ENCODE results near the gene MASP2.
A peak's percentile ranks its signal among the peaks of the same experiment; 100 is the strongest.
"Not testable (repeated sequence)": the region's sequence is repeated elsewhere in the genome, so short reads cannot be mapped to it uniquely, and the experiment has no call there.

MASP2 gene

GRCh38 chr1:11037019-11037739, 9.9 kb downstream of the MASP2 start:
- DNase-seq: not testable (repeated sequence)

DNA sequence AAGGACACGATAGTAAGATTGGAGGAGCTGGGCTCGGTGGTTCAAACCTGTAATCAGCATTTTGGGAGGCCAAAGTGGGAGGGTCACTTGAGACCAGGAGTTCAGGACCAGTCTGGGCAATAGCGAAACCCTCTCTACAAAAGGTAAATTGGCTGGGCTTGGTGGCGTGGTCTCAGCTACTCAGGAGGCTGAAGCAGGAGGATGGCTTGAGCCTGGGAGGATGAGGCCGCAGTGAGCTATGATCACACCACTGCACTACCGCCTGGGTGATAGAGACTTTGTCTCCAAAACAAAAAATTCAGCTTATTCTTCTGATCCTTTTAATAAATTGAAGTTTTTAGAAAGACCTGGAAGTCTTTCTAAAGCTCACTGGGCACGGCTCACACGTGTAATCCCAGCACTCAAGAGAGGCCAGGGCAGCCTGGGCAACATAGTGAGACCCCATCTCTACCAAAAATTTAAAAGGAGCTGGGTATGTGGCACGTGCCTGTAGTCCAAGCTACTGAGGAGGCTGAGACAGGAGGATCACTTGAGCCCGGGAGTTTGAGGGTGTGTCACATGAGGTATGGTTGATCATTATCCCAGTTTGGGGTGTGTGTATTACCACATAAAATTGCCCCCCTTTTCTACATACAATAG, 15.3 kb downstream of the MASP2 start:
- DNase-seq: no peak

DNA sequence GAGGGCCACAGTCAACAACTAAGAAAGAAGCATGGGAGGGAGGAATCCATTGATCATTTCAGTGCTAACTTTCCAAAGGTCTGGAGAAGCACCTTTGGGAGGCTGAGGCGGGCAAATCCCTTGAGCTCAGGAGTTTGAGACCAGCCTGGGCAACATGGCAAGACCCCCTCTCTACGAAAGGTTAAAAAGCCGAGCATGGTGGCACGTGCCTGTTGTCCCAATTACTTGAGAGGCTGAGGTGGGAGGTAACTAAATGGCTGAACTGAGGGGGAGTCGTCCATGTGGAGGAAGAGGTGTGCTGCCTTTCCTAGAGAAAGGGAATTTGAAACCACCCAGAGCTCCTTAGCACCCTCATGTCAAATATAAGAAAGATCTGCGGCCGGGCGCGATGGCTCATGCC, 16.2 kb downstream of the MASP2 start:
- no peak for DNase-seq

DNA sequence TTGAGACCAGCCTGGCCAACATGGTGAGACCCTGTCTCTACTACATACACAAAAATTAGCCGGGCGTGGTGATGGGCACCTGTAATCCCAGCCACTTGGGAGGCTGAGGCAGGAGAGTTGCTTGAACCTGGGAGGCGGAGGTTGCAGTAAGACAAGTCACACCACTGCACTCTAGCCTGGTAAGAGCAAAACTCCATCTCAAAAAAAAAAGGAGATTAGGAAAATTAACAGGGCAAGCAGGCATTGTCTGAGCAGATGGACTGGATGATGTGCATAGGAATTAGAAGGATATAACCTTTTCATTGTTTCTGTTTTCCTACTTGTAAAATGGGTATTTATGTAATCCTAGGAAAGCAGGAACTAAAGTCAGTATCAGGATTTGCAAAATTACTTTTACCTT, 19.0 kb downstream of the MASP2 start:
- no peak for DNase-seq

GRCh38 chr1:11027316-11027715, 19.7 kb downstream of the MASP2 start:
- DNase-seq: no peak

- no peak for DNase-seq
Measured at GRCh38 chr1:11026903-11027302, 20.1 kb downstream of the MASP2 start.

DNA sequence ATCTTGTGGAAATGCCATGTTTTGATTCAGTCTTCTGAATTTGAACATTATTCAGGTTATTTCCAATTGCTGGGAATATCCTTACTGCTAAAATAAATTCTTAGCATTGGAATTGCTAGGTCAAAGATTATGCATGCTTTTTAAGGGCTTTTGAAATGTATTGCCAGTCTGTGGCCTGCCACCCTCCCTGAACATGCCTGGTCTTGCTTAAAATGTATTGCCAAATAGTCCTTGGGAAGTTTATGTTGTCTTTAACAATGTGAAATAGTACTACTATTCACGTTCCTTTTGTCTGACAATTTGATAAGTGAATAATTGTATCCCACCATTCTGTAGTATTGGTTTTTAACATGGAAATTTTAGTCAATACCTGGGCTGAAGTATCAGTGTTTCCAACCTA, 21.0 kb downstream of the MASP2 start:
- DNase-seq: no peak

GRCh38 chr1:11025618-11026017, 21.4 kb downstream of the MASP2 start:
- no peak for DNase-seq

GRCh38 chr1:11024874-11025203, 22.2 kb downstream of the MASP2 start:
- DNase-seq: no peak

GRCh38 chr1:11024154-11024873, 22.7 kb downstream of the MASP2 start:
- DNase-seq: no peak

- DNase-seq: no peak
Measured at GRCh38 chr1:11023201-11023600, 23.8 kb downstream of the MASP2 start.

DNA sequence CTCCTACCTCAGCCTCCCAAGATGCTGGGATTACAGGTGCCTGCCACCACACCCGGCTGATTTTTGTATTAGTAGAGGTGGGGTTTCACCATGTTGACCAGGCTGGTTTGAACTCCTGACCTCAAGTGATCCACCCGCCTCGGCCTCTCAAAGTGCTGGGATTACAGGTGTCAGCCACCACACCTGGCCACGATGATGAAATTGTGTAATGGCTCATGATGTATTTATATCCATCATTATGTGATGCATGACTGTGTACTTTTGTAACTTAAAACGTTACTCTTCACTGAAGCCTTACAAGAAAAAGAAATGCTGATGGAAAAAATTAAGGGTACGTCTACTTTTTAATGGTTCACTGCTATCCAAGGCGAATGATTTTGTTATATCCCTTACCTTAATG, 27.1 kb downstream of the MASP2 start:
- DNase-seq: no peak

GRCh38 chr1:11019358-11019757, 27.7 kb downstream of the MASP2 start:
- not testable (repeated sequence) for DNase-seq

GRCh38 chr1:11013160-11013531, 33.9 kb downstream of the MASP2 start:
- DNase-seq: no peak

- peak; percentile 96 to 97 for DNase-seq
Measured at GRCh38 chr1:11012260-11013159, 34.5 kb downstream of the MASP2 start, which contains the start of gene TARDBP. Gene TARDBP, plus strand, starts transcription at chr1:11012654. Its CDS starts 1,074 bp downstream, at chr1:11013728.

DNA sequence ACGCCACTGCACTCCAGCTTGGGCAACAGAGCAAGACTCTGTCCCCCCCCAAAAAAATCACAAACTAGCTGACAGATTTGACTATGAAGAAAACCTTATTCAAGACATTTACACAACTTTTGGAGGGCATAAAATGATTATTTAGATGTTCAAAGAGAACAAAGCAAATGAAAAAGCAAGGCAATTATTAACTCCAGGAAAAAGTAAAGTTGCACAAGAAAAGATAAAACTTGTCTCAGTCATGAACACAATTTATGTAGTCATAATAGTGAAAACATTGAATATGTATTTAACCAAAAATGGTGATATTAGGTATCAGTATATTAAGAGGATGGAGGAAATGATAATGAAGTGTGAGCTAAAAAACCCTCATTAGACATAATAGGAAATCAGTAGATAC, 46.5 kb downstream of the MASP2 start:
- no peak for DNase-seq

GRCh38 chr1:10996100-10996499, 50.9 kb downstream of the MASP2 start:
- no peak for DNase-seq

DNA sequence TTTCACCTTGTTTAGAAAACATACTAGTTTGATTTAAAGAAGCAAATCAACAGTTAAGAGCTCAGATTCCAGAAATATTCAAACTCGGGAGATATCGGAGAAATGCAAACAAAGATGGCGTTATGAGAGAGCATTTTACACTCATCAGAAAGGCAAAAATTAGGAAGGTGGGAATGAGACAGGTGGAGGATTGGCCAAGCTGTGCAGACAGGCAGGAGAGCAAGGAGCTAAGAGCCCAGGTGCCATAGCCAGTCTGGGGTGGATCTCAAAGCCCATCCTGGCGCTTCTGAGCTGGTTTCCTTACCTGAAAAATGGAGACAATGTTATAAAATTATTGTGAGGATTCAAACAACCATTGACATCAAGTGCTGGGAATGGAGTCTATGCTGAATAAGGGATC, 54.2 kb downstream of the MASP2 start:
- no peak for DNase-seq

DNA sequence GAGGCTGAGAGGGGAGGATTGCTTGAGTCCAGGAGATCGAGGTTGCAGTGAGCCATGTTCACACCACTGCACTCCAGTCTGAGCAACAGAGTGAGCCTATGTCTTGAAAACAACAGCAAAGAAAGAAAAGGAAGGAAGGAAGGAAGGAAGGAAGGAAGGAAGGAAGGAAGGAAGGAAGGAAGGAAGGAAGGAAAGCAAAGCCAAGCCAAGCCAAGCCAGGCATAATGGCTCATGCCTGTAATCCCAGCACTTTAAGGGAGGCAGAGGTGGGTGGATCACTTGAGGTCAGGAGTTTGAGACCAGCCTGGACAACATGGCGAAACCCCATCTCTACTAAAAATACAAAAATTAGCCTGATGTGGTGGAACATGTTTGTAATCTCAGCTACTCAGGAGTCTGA, 55.0 kb downstream of the MASP2 start:
- DNase-seq: not testable (repeated sequence)

- no peak for DNase-seq
Measured at GRCh38 chr1:10990828-10991227, 56.2 kb downstream of the MASP2 start.

- DNase-seq: not testable (repeated sequence)
Measured at GRCh38 chr1:10989920-10990516, 57.0 kb downstream of the MASP2 start.

DNA sequence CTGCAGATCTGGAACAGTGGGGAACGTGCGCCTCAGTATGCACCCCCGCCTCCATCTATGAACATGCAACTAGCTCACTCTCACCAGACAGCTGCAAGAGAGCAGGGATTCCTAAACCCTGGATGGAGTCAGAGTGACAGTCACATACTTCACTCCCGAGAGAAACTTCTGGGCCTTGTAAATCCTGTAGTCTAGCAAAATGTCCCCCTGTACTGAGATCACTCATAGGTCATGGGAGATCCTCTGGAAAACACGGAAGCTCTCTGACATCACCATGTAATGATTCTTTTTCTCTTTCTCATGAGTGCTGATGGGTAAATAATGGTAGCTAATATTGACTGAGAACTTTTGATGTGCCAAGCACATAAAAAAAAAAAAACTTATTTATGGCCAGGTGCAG, 57.9 kb downstream of the MASP2 start:
- DNase-seq: no peak

Data from NCI-H446 (cell line).